IMR-90 (cell line): ENCODE results near the gene GCDH. TPM values are rescaled to one million over a fixed set of nuclear protein-coding genes. Genes with fewer than 3 reads are reported as not detected.

Experiments
- ATAC-seq: fragments of 200-7000 bp; cut with Tn5 transposase; 2 replicates; pipeline ENCODE4 v1.9.1; 2020; ENCODE audit warnings: low read depth, mild to moderate bottlenecking, moderate library complexity
- BruUV-seq: library from RNA; stranded (reverse); fragments of 400-500 nt; replicated peaks from 2 replicates; lab custom pipeline; 2021; lab: Mats Ljungman, UMichigan
- CTCF ChIA-PET: fragments of 300-600 bp; formaldehyde crosslinking; extraction: SDS; loops from one replicate; lab custom pipeline; 2021; ENCODE audit warnings: antibody characterized with exemption; lab: Yijun Ruan, JAX
- POLR2A ChIA-PET: fragments of 300-600 bp; sonication (Branson Sonifier 250); formaldehyde crosslinking; loops from one replicate; lab custom pipeline; 2022; ENCODE audit warnings: antibody characterized with exemption; ENCODE audit not compliant: unreplicated experiment; lab: Charles Lee
- DNase-seq: peaks from one replicate; pipeline ENCODE4 v3.0.0; 2013
- H2AFZ ChIP-seq: replicated peaks from 2 replicates; pipeline ENCODE3; 2013; ENCODE audit warnings: low read length, mild to moderate bottlenecking; ENCODE audit not compliant: poor library complexity
- H2AK5ac ChIP-seq: 2 replicates; pipeline ENCODE4 v1.6.1; 2013; ENCODE audit warnings: low read depth, low read length, inconsistent platforms
- H2AK9ac ChIP-seq: replicated peaks from 2 replicates; pipeline ENCODE3; 2013; ENCODE audit warnings: mild to moderate bottlenecking, low read depth, low read length, moderate library complexity; ENCODE audit not compliant: poor library complexity
- H2BK120ac ChIP-seq: 2 replicates; pipeline ENCODE4 v1.6.1; 2013; ENCODE audit warnings: low read depth, low read length, inconsistent platforms
- H2BK15ac ChIP-seq: 3 replicates; pipeline ENCODE4 v1.6.1; 2013; ENCODE audit warnings: low read depth, low read length, inconsistent platforms
- H2BK20ac ChIP-seq: 2 replicates; pipeline ENCODE4 v1.6.1; 2013; ENCODE audit warnings: low read depth, mild to moderate bottlenecking, inconsistent platforms, low read length, moderate library complexity
- H2BK5ac ChIP-seq: 2 replicates; pipeline ENCODE4 v1.6.1; 2013; ENCODE audit warnings: mild to moderate bottlenecking, low read depth, low read length, inconsistent platforms; ENCODE audit not compliant: poor library complexity, severe bottlenecking
- H3K14ac ChIP-seq: replicated peaks from 2 replicates; pipeline ENCODE4 v1.6.1; 2013; ENCODE audit warnings: low read depth, low read length, inconsistent platforms
- H3K18ac ChIP-seq: 2 replicates; pipeline ENCODE4 v1.6.1; 2013; ENCODE audit warnings: low read depth, low read length, control low read depth
- H3K23ac ChIP-seq: 2 replicates; pipeline ENCODE4 v1.6.1; 2013; ENCODE audit warnings: low read depth, low read length, inconsistent platforms
- H3K27ac ChIP-seq: 2 replicates; pipeline ENCODE4 v1.5.1; 2013; ENCODE audit warnings: mild to moderate bottlenecking, control low read depth, low read length; ENCODE audit not compliant: insufficient read depth
- H3K27me3 ChIP-seq: 2 replicates; pipeline ENCODE4 v1.6.1; 2013; ENCODE audit warnings: low read length; ENCODE audit not compliant: control insufficient read depth, insufficient read depth
- H3K36me3 ChIP-seq: 2 replicates; pipeline ENCODE4 v1.6.1; 2013; ENCODE audit warnings: low read length, mixed read lengths; ENCODE audit not compliant: control insufficient read depth, insufficient read depth
- H3K4ac ChIP-seq: 2 replicates; pipeline ENCODE4 v1.6.1; 2013; ENCODE audit warnings: low read depth, low read length, inconsistent platforms
- H3K4me1 ChIP-seq: 2 replicates; pipeline ENCODE4 v1.6.1; 2013; ENCODE audit warnings: low read length, mixed read lengths; ENCODE audit not compliant: control insufficient read depth, insufficient read depth
- H3K4me2 ChIP-seq: 2 replicates; pipeline ENCODE4 v1.6.1; 2013; ENCODE audit warnings: low read depth, mild to moderate bottlenecking, control low read depth, low read length, moderate library complexity
- H3K4me3 ChIP-seq: 2 replicates; pipeline ENCODE4 v1.5.1; 2013; ENCODE audit warnings: low read depth, mild to moderate bottlenecking, control low read depth, low read length, moderate library complexity; ENCODE audit not compliant: insufficient read depth
- H3K56ac ChIP-seq: 2 replicates; pipeline ENCODE4 v1.6.1; 2013; ENCODE audit warnings: low read length, inconsistent platforms; ENCODE audit not compliant: insufficient read depth; ENCODE audit errors: extremely low read depth
- H3K79me1 ChIP-seq, 2 experiments: 2 replicates each; pipeline ENCODE4 v1.6.1; 2013; ENCODE audit warnings: low read length in 2 of 2, inconsistent platforms in 1 of 2, low read depth in 1 of 2
- H3K9ac ChIP-seq: 2 replicates; pipeline ENCODE4 v1.6.1; 2013; ENCODE audit warnings: low read depth, low read length, control low read depth
- H3K9me1 ChIP-seq: 2 replicates; pipeline ENCODE4 v1.6.1; 2013; ENCODE audit warnings: low read length, inconsistent platforms; ENCODE audit not compliant: insufficient read depth
- H3K9me3 ChIP-seq: 2 replicates; pipeline ENCODE4 v1.6.1; 2013; ENCODE audit warnings: low read length; ENCODE audit not compliant: control insufficient read depth, insufficient read depth
- H4K20me1 ChIP-seq: 2 replicates; pipeline ENCODE4 v1.6.1; 2013; ENCODE audit warnings: low read length, inconsistent platforms; ENCODE audit not compliant: insufficient read depth
- H4K5ac ChIP-seq: 2 replicates; pipeline ENCODE4 v1.6.1; 2013; ENCODE audit warnings: mild to moderate bottlenecking, low read depth, low read length, control low read depth
- H4K8ac ChIP-seq, 2 experiments: 2 replicates each; pipeline ENCODE4 v1.6.1; 2013; ENCODE audit warnings: low read depth in 2 of 2, low read length in 2 of 2, control low read depth in 1 of 2, inconsistent platforms in 1 of 2
- H4K91ac ChIP-seq: 2 replicates; pipeline ENCODE4 v1.6.1; 2013; ENCODE audit warnings: low read depth, low read length, inconsistent platforms; ENCODE audit not compliant: insufficient read depth
- BHLHE40 ChIP-seq: fragments of 150-350 bp; IDR thresholded peaks from 2 replicates; pipeline ENCODE4 v1.6.1; 2016; ENCODE audit warnings: mild to moderate bottlenecking, low read depth, low read length
- MXI1 ChIP-seq: IDR thresholded peaks from 2 replicates; pipeline ENCODE4 v1.6.1; 2012; ENCODE audit warnings: low read depth, mild to moderate bottlenecking, low read length, moderate library complexity, borderline replicate concordance
- POLR2A ChIP-seq: IDR thresholded peaks from 2 replicates; pipeline ENCODE4 v1.6.1; 2012; ENCODE audit warnings: mild to moderate bottlenecking, low read depth, low read length
- RAD21 ChIP-seq: IDR thresholded peaks from 2 replicates; pipeline ENCODE4 v1.6.1; 2012; ENCODE audit warnings: low read length, improper control_type of control experiment
- SMC3 ChIP-seq: fragments of 150-350 bp; IDR thresholded peaks from 2 replicates; pipeline ENCODE4 v1.6.1; 2016; ENCODE audit warnings: low read depth, mild to moderate bottlenecking, antibody characterized with exemption, low read length, moderate library complexity
- WGBS, 2 experiments: methylation state at CpG; one replicate each; pipeline versions ENCODE4 v1.1.5 to v1.1.7; 2013; ENCODE audit warnings: missing lambda C conversion rate in 2 of 2; ENCODE audit not compliant: insufficient read length in 1 of 2; ENCODE audit errors: extremely low coverage in 2 of 2; 5-methylcytosine and 5-hydroxymethylcytosine counted together
- dilution Hi-C: fragments of 300-500 bp; cut with HindIII; formaldehyde crosslinking; loops from one replicate; pipeline ENCODE4 v1.14.3; 2018; ENCODE audit warnings: low sequenced_read_pairs; ENCODE audit not compliant: unreplicated experiment
- in situ Hi-C: fragments of 300-500 bp; cut with MboI; formaldehyde crosslinking; loops from 3 replicates; pipeline ENCODE4 v1.14.3; 2019; ENCODE audit warnings: low sequenced_read_pairs, inconsistent platforms, mixed read lengths
- intact Hi-C: fragments of 100-400 bp; cut with micrococcal nuclease; formaldehyde crosslinking; loops from 2 replicates; pipeline ENCODE4 v1.10.0; 2022
- polyA plus RNA-seq, 3 experiments: library from polyadenylated mRNA; depleted of rRNA; stranded (reverse); fragments of >200 nt; gene quantifications; 2 replicates each; pipeline ENCODE4 v1.2.3, GENCODE V29; 2012; ENCODE audit warnings: low replicate concordance in 1 of 3
- total RNA-seq: library from RNA; depleted of rRNA; stranded (reverse); fragments of >200 nt; gene quantifications from 2 replicates; pipeline ENCODE4 v1.2.3, GENCODE V29; 2012

GCDH gene
- total and polyA plus RNA-seq, 2 of the 4 experiments (the other 2 are of a cell fraction), result 27.7 to 41.6 TPM

DNA sequence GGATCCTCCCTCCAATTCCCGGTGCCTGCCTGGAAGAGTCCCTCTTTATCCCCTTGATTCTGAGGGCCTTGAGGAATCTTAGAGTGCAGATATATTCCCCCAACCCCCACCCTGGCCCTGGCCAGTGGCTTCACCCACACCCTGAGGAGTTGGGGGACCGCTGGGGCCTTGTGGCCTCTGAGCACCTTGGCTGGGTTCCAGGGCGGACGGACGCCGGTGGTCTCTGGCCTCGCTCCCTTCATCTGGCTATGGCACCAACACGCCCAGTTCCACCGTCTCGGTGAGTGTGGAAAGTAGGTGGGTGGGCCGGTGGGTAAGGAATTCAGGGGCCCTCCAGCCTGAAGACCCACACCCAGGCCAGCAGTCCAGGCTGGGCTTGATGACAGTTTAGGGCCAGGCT is 47.6 kb upstream of the GCDH start:
- ChIA-PET CTCF (interaction anchor here (0.6 kb wide), 2 partner anchors 76 to 77 kb away, joined by 3 read pairs; no protein-coding TSS in a partner anchor), POLR2A (no interaction called here)
- Histone ChIP-seq H4K8ac (no peak overlapping the region), H3K14ac (no peak overlapping the region), H2BK15ac (no peak overlapping the region), H3K36me3 (no peaks in the 10 kb centered on the region), H3K23ac (no peak overlapping the region), H3K9me3 (no peaks in the 10 kb centered on the region), H4K5ac (no peak overlapping the region), H2AK5ac (no peak overlapping the region), H2BK5ac (no peak overlapping the region), H3K4me1 (peaks cover 4% of the 10 kb centered on the region; the same call in 1 of the 2 replicates), H2AK9ac (no peak overlapping the region), H2BK20ac (no peak overlapping the region), H3K79me1 (no peaks in the 10 kb centered on the region), H3K9ac (no peak overlapping the region), H2BK120ac (no peak overlapping the region), H3K9me1 (peaks cover 2% of the 10 kb centered on the region; the same call in 1 of the 2 replicates), H3K4ac (no peak overlapping the region), H3K56ac (no peak overlapping the region), H3K4me2 (no peak overlapping the region), H3K27ac (no peak overlapping the region), H3K4me3 (no peak overlapping the region), H3K18ac (no peak overlapping the region), H4K91ac (no peak overlapping the region), H3K27me3 (peaks cover 34% of the 10 kb centered on the region), H2AFZ (no peak overlapping the region), H4K20me1 (no peaks in the 10 kb centered on the region)
- DNase-seq (no peak), ATAC-seq (no peak)
- in situ Hi-C loops (no loop called here), dilution Hi-C loops (no loop called here), intact Hi-C loops (no loop called here)
- no peak for TF ChIP-seq RAD21
- TF ChIP-seq MXI1, result no peak
- TF ChIP-seq BHLHE40, result no peak
- no peak for TF ChIP-seq POLR2A
- no peak for TF ChIP-seq SMC3
- WGBS, 2 experiments, result 60% methylated on average over 1 of the region's 11 CpGs; no CpG with 5 or more reads in 1 of the 2 experiments
- BruUV-seq, result no TSS peak
